Uterus (tissue), 2 donors: ENCODE data around the gene CDH22.

Experiments
- CTCF ChIP-seq, 4 experiments: fragments of 200-600 bp in 2 of 4; fragments of 450-650 bp in 2 of 4; sonication (generic) in 2 of 4; IDR thresholded peaks; one replicate each; pipeline ENCODE4 v1.5.1; 2016 to 2019; ENCODE audit warnings: antibody characterized with exemption in 4 of 4, mild to moderate bottlenecking in 2 of 4, moderate library complexity in 1 of 4
- POLR2A ChIP-seq, 2 donors: fragments of 450-650 bp; IDR thresholded peaks; one replicate each; pipeline ENCODE4 v1.6.1; 2016; ENCODE audit warnings: antibody characterized with exemption in 2 of 2, mild to moderate bottlenecking in 1 of 2, moderate library complexity in 1 of 2

DNA sequence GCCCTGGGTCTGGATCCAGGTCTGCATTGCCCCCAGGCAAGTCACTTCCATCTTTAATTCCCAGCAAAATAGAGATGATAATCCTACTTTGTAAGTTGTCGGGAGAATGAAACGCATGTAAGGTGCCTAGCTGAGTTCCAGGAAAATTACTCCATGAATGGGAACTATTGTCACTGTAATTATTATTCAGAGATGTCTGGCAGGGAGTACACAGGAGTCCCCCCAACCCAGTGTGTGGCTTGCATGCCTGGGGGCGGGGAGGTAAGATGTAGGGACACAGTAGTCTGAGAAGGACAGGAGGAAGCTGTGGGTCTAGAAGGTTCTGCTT lies 104.8 kb downstream of the CDH22 start:
- TF ChIP-seq CTCF (IDR thresholded peaks at IDR 0.05) (no peak), POLR2A (IDR thresholded peaks at IDR 0.05) (no peak)
